K562 (cell line): ENCODE measurements around the gene NDUFB7. TPM values are rescaled to one million over a fixed set of nuclear protein-coding genes. Genes with fewer than 3 reads are reported as not detected.
"Not testable (repeated sequence)": the region's sequence is repeated elsewhere in the genome, so short reads cannot be mapped to it uniquely, and the experiment has no call there.

Source experiments
- ARID1B ChIP-seq: fragments of 450-650 bp; IDR thresholded peaks from 2 replicates; pipeline ENCODE4 v1.6.1; 2016; ENCODE audit warnings: antibody characterized with exemption, mild to moderate bottlenecking, inconsistent platforms
- ASH1L ChIP-seq: fragments of 450-650 bp; IDR thresholded peaks from 2 replicates; pipeline ENCODE4 v1.6.1; 2018; ENCODE audit warnings: borderline replicate concordance, mild to moderate bottlenecking, low read depth; ENCODE audit not compliant: partially characterized antibody
- CC2D1A ChIP-seq: fragments of 450-650 bp; IDR thresholded peaks from 2 replicates; pipeline ENCODE4 v1.6.1; 2017; ENCODE audit warnings: mild to moderate bottlenecking
- FOXK2 ChIP-seq, 2 experiments: fragments of 450-650 bp; IDR thresholded peaks in 1 of 2; conservative IDR thresholded peaks in 1 of 2; 2 replicates each; pipeline ENCODE4 v1.6.1; 2016; ENCODE audit warnings: low read depth in 2 of 2, mild to moderate bottlenecking in 1 of 2
- HDAC2 ChIP-seq: fragments of 450-650 bp; IDR thresholded peaks from 2 replicates; pipeline ENCODE4 v1.6.1; 2016; ENCODE audit warnings: mild to moderate bottlenecking
- KLF13 ChIP-seq: fragments of 450-650 bp; IDR thresholded peaks from 2 replicates; pipeline ENCODE4 v1.6.1; 2016; ENCODE audit warnings: missing genetic modification characterization, low read depth, mild to moderate bottlenecking, missing compliant biosample characterization, moderate library complexity, borderline replicate concordance
- MAZ ChIP-seq, 2 experiments: fragments of 450-650 bp in 1 of 2; sonication (generic) in 1 of 2; formaldehyde crosslinking; IDR thresholded peaks in 1 of 2; conservative IDR thresholded peaks in 1 of 2; 2 replicates each; pipeline versions ENCODE4 v1.4.0 to v1.5.0; 2020; ENCODE audit warnings: mild to moderate bottlenecking in 1 of 2, missing genetic modification reagents in 1 of 2
- RAD21 ChIP-seq, 2 experiments: fragments of 250-450 bp in 1 of 2; fragments of 450-650 bp in 1 of 2; sonication (Bioruptor Pico) in 1 of 2; formaldehyde crosslinking in 1 of 2; IDR thresholded peaks in 1 of 2; conservative IDR thresholded peaks in 1 of 2; 2 replicates each; pipeline versions ENCODE4 v1.4.0 to v1.8.0; 2020 to 2022; ENCODE audit warnings: mild to moderate bottlenecking in 2 of 2, moderate library complexity in 1 of 2
- RBBP5 ChIP-seq: fragments of 200-600 bp; sonication (generic); IDR thresholded peaks from 2 replicates; pipeline ENCODE4 v1.6.1; 2012; ENCODE audit warnings: borderline replicate concordance, mild to moderate bottlenecking, low read length, control low read depth, inconsistent platforms; ENCODE audit not compliant: insufficient read depth, poor library complexity, severe bottlenecking
- RCOR1 ChIP-seq, 2 experiments: IDR thresholded peaks; 2 replicates each; pipeline ENCODE4 v1.6.1; 2012; ENCODE audit warnings: low read depth in 2 of 2, low read length in 2 of 2, borderline replicate concordance in 1 of 2, improper control_type of control experiment in 1 of 2
- STAG1 ChIP-seq: sonication (generic); formaldehyde crosslinking; IDR thresholded peaks from 2 replicates; pipeline ENCODE4 v1.5.0; 2020; ENCODE audit warnings: missing genetic modification reagents, borderline replicate concordance
- TAL1 ChIP-seq: fragments of 450-650 bp; IDR thresholded peaks from 2 replicates; pipeline ENCODE4 v1.6.1; 2016; ENCODE audit warnings: mild to moderate bottlenecking
- TCF3 ChIP-seq: sonication (generic); formaldehyde crosslinking; IDR thresholded peaks from 2 replicates; pipeline ENCODE4 v1.4.0; 2020; ENCODE audit warnings: mild to moderate bottlenecking, missing genetic modification reagents
- ZFX ChIP-seq: sonication (generic); formaldehyde crosslinking; IDR thresholded peaks from 2 replicates; pipeline ENCODE4 v1.8.0; 2022; ENCODE audit warnings: mild to moderate bottlenecking, missing genetic modification reagents, moderate library complexity
- polyA plus RNA-seq, 8 experiments: library from polyadenylated mRNA; depleted of rRNA in 4 of 8; stranded (reverse) in 5 of 8; unstranded in 3 of 8; fragments of >200 nt; fragmentation: Nextera tagmentation in 2 of 8; fragmentation: Illumina TruSeq in 1 of 8; extraction: Ambion mirVana in 2 of 8; extraction: Trizol in 1 of 8; gene quantifications; 2 replicates each; pipeline versions ENCODE4 v1.2.1 to v1.2.3, GENCODE V29; 2011 to 2014; ENCODE audit warnings: inconsistent platforms in 1 of 8, missing spikeins in 1 of 8
- total RNA-seq, 7 experiments: library from RNA; depleted of rRNA in 6 of 7; stranded (reverse); fragments of >200 nt in 6 of 7; fragmentation: Illumina TruSeq in 2 of 7; extraction: Trizol in 2 of 7; gene quantifications; 2 replicates each; pipeline versions ENCODE4 v1.2.1 to v1.2.3, GENCODE V29; 2011 to 2021; ENCODE audit warnings: low replicate concordance in 1 of 7
- TF ChIP-seq, protein P1 (sequence below): fragments of 450-650 bp; IDR thresholded peaks from 2 replicates; pipeline ENCODE4 v1.6.1; 2016
- TF ChIP-seq, protein P2 (sequence below), 2 experiments: fragments of 450-650 bp; formaldehyde crosslinking in 1 of 2; IDR thresholded peaks; 2 replicates each; pipeline versions ENCODE4 v1.4.0 to v1.6.1; 2014 to 2020; ENCODE audit warnings: mild to moderate bottlenecking in 2 of 2, borderline replicate concordance in 1 of 2, low read depth in 1 of 2

NDUFB7 gene
- total and polyA plus RNA-seq, 9 of the 15 experiments (the other 6 are each of a cell fraction or from before 2014, with no cell fraction given) = 14.9 to 842 (median 137) TPM

DNA sequence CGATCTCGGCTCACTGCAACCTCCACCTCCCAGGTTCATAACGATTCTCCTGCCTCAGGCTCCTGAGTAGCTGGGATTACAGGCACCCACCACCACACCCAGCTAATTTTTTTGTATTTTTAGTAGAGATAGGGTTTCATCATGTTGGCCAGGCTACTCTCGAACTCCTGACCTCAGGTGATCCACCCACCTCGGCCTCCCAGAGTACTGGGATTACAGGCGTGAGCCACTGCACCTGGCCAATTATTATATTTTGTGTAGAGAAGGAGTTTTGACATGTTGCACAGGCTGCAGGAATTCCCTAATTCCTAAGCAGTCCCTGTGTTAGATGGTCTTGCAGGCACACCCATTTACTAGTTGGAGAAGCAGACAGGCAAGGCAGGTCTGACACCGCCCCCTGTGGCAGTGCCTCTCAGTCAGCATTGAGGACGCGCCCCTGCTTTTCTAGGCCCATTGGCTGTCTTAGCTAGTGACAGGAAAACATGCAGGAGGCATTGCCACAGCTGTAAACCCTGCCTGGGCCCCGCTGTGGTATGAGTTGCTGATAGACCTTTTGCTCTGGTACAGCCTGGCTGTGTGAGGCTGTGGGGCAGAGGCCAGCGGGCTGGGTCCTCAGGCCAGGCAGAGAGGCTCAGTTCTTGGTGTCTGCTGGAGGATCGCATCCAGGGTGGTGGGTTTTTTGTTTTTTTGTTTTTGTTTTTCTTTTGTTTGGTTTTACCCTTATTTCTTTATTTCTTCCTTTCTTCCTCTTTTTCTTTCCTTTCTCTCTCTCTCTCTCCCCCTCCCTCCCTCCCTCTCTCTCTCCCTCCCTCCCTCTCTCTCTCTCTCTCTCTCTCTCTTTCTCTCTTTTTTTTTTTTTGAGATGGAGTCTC lies 20.5 kb downstream of the NDUFB7 start (continued):
- TF ChIP-seq TCF3 (CRISPR knock-in tag) (peak; percentile 13; the same call in 1 of the 2 replicates), CC2D1A (peak; percentile 54; the same call in 1 of the 2 replicates), TAL1 (peak; percentile 53; the same call in 1 of the 2 replicates), KLF13 (tag) (peak; percentile 55; the same call in 1 of the 2 replicates), MAZ (CRISPR knock-in tag; conservative IDR thresholded peaks at IDR 0.05 in 1 of 2, IDR thresholded peaks at IDR 0.05 in 1 of 2) (peak in 1 of 2 experiments; percentile 32; a peak in 1 of 4 replicates), RCOR1 (IDR thresholded peaks at IDR 0.05; ENCODE audit: borderline replicate concordance in 1 of 2, low read depth in 2 of 2, low read length in 2 of 2) (peak in 1 of 2 experiments; percentile 30; a peak in 1 of 4 replicates), FOXK2 (conservative IDR thresholded peaks at IDR 0.05 in 1 of 2, IDR thresholded peaks at IDR 0.05 in 1 of 2; ENCODE audit: low read depth in 2 of 2) (peak; percentile 49 to 54; a peak in 2 of 4 replicates), RAD21 (CRISPR knock-in tag; conservative IDR thresholded peaks at IDR 0.05 in 1 of 2, IDR thresholded peaks at IDR 0.05 in 1 of 2) (peak; percentile 48 to 77), ASH1L (peak; percentile 22), ARID1B (peak; percentile 60), ZFX (CRISPR knock-in tag) (0 out of 2 replicates have a peak, but pooled peaks have one; percentile 31), STAG1 (peak; percentile 25; the same call in 1 of the 2 replicates), HDAC2 (0 out of 2 replicates have a peak, but pooled peaks have one; percentile 34), RBBP5 (peak; percentile 40)
- TF ChIP-seq, protein P1, sequence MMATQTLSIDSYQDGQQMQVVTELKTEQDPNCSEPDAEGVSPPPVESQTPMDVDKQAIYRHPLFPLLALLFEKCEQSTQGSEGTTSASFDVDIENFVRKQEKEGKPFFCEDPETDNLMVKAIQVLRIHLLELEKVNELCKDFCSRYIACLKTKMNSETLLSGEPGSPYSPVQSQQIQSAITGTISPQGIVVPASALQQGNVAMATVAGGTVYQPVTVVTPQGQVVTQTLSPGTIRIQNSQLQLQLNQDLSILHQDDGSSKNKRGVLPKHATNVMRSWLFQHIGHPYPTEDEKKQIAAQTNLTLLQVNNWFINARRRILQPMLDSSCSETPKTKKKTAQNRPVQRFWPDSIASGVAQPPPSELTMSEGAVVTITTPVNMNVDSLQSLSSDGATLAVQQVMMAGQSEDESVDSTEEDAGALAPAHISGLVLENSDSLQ = peak; percentile 27; the same call in 1 of the 2 replicates
- TF ChIP-seq, protein P2, sequence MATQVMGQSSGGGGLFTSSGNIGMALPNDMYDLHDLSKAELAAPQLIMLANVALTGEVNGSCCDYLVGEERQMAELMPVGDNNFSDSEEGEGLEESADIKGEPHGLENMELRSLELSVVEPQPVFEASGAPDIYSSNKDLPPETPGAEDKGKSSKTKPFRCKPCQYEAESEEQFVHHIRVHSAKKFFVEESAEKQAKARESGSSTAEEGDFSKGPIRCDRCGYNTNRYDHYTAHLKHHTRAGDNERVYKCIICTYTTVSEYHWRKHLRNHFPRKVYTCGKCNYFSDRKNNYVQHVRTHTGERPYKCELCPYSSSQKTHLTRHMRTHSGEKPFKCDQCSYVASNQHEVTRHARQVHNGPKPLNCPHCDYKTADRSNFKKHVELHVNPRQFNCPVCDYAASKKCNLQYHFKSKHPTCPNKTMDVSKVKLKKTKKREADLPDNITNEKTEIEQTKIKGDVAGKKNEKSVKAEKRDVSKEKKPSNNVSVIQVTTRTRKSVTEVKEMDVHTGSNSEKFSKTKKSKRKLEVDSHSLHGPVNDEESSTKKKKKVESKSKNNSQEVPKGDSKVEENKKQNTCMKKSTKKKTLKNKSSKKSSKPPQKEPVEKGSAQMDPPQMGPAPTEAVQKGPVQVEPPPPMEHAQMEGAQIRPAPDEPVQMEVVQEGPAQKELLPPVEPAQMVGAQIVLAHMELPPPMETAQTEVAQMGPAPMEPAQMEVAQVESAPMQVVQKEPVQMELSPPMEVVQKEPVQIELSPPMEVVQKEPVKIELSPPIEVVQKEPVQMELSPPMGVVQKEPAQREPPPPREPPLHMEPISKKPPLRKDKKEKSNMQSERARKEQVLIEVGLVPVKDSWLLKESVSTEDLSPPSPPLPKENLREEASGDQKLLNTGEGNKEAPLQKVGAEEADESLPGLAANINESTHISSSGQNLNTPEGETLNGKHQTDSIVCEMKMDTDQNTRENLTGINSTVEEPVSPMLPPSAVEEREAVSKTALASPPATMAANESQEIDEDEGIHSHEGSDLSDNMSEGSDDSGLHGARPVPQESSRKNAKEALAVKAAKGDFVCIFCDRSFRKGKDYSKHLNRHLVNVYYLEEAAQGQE (IDR thresholded peaks at IDR 0.05; ENCODE audit: borderline replicate concordance) = peak; percentile 20; the same call in 1 of the 2 replicates
- TF ChIP-seq, protein P2 (CRISPR knock-in tag; IDR thresholded peaks at IDR 0.05; ENCODE audit: low read depth) = not testable (repeated sequence)
